HEK293 (cell line): ENCODE measurements around the gene HEMK1.

ENCODE experiments used
- CTCF ChIA-PET: fragments of 350-600 bp; formaldehyde crosslinking; extraction: SDS; loops from one replicate; lab custom pipeline; 2021; ENCODE audit warnings: antibody characterized with exemption; lab: Yijun Ruan, JAX
- POLR2A ChIA-PET: fragments of 300-600 bp; formaldehyde crosslinking; extraction: SDS; loops from one replicate; lab custom pipeline; 2020; ENCODE audit warnings: antibody characterized with exemption, inconsistent platforms; lab: Yijun Ruan, JAX
- H3K27ac ChIP-seq: fragments of 200-500 bp; sonication (Bioruptor generic); 2 replicates; pipeline ENCODE4 v1.5.1; 2014; ENCODE audit warnings: low read depth, low read length, control low read depth, inconsistent platforms; ENCODE audit errors: extremely low read depth
- H3K36me3 ChIP-seq, 2 experiments: fragments of 200-500 bp in 1 of 2; sonication (Bioruptor generic) in 1 of 2; 1 replicate in 1 of 2; 2 replicates in 1 of 2; pipeline ENCODE4 v1.5.1; 2014 to 2017; ENCODE audit warnings: inconsistent platforms in 2 of 2, low read length in 2 of 2; ENCODE audit not compliant: control insufficient read depth in 2 of 2, insufficient read depth in 1 of 2
- H3K4me1 ChIP-seq: fragments of 200-500 bp; sonication (Bioruptor generic); 2 replicates; pipeline ENCODE4 v1.5.1; 2014; ENCODE audit warnings: mild to moderate bottlenecking, low read length, inconsistent platforms; ENCODE audit not compliant: control insufficient read depth, insufficient read depth
- H3K4me3 ChIP-seq: 2 replicates; pipeline ENCODE4 v1.5.1; 2011; ENCODE audit warnings: low read depth, mild to moderate bottlenecking, control low read depth, low read length, moderate library complexity
- H3K9me3 ChIP-seq: fragments of 200-500 bp; sonication (Bioruptor generic); 2 replicates; pipeline ENCODE4 v1.5.1; 2014; ENCODE audit warnings: low read depth, low read length, inconsistent platforms; ENCODE audit not compliant: control insufficient read depth, insufficient read depth
- GFI1B ChIP-seq: fragments of 450-650 bp; formaldehyde crosslinking; IDR thresholded peaks from 2 replicates; pipeline ENCODE4 v1.5.1; 2016; ENCODE audit warnings: missing biosample characterization, missing genetic modification characterization
- IKZF3 ChIP-seq: fragments of 450-650 bp; IDR thresholded peaks from 2 replicates; pipeline ENCODE4 v1.5.0; 2018; ENCODE audit warnings: missing biosample characterization, mild to moderate bottlenecking, missing genetic modification characterization, moderate library complexity
- SP7 ChIP-seq: fragments of 450-650 bp; formaldehyde crosslinking; IDR thresholded peaks from 2 replicates; pipeline ENCODE4 v1.5.1; 2016; ENCODE audit warnings: missing biosample characterization, missing genetic modification characterization
- TCF7L2 ChIP-seq: IDR thresholded peaks from 2 replicates; pipeline ENCODE4 v1.6.1; 2011; ENCODE audit warnings: low read depth, mild to moderate bottlenecking, inconsistent platforms, low read length, moderate library complexity, borderline replicate concordance
- YY2 ChIP-seq: fragments of 450-650 bp; formaldehyde crosslinking; IDR thresholded peaks from 2 replicates; pipeline ENCODE4 v1.5.1; 2016; ENCODE audit warnings: missing biosample characterization, missing genetic modification characterization
- ZFHX2 ChIP-seq: fragments of 450-650 bp; formaldehyde crosslinking; conservative IDR thresholded peaks from 2 replicates; pipeline ENCODE4 v1.5.1; 2016; ENCODE audit warnings: missing biosample characterization, missing genetic modification characterization
- ZFP3 ChIP-seq: fragments of 450-650 bp; formaldehyde crosslinking; IDR thresholded peaks from 2 replicates; pipeline ENCODE4 v1.5.1; 2016; ENCODE audit warnings: low read depth, missing biosample characterization, missing genetic modification characterization
- ZNF146 ChIP-seq: fragments of 450-650 bp; formaldehyde crosslinking; IDR thresholded peaks from 2 replicates; pipeline ENCODE4 v1.5.1; 2016; ENCODE audit warnings: missing biosample characterization, missing genetic modification characterization
- ZNF16 ChIP-seq: fragments of 450-650 bp; formaldehyde crosslinking; IDR thresholded peaks from 2 replicates; pipeline ENCODE4 v1.5.1; 2016; ENCODE audit warnings: low read depth, missing biosample characterization, missing genetic modification characterization
- ZNF23 ChIP-seq: fragments of 450-650 bp; formaldehyde crosslinking; IDR thresholded peaks from 2 replicates; pipeline ENCODE4 v1.5.1; 2016; ENCODE audit warnings: missing biosample characterization, missing genetic modification characterization, borderline replicate concordance
- ZNF24 ChIP-seq: fragments of 450-650 bp; formaldehyde crosslinking; IDR thresholded peaks from 2 replicates; pipeline ENCODE4 v1.5.1; 2016; ENCODE audit warnings: missing biosample characterization, missing genetic modification characterization
- ZNF274 ChIP-seq, 2 experiments: fragments of 200-500 bp in 1 of 2; fragments of 450-650 bp in 1 of 2; sonication (Bioruptor generic) in 1 of 2; formaldehyde crosslinking in 1 of 2; IDR thresholded peaks; 2 replicates each; pipeline versions ENCODE4 v1.5.1 to v1.6.1; 2014 to 2016; ENCODE audit warnings: borderline replicate concordance in 1 of 2, inconsistent platforms in 1 of 2, low read length in 1 of 2, missing biosample characterization in 1 of 2, missing genetic modification characterization in 1 of 2
- ZNF341 ChIP-seq: fragments of 450-650 bp; formaldehyde crosslinking; IDR thresholded peaks from 2 replicates; pipeline ENCODE4; 2016; ENCODE audit warnings: low read depth, missing biosample characterization, missing genetic modification characterization
- ZNF416 ChIP-seq: fragments of 450-650 bp; formaldehyde crosslinking; IDR thresholded peaks from 2 replicates; pipeline ENCODE4 v1.5.1; 2016; ENCODE audit warnings: missing biosample characterization, missing genetic modification characterization
- ZNF423 ChIP-seq: fragments of 450-650 bp; formaldehyde crosslinking; IDR thresholded peaks from 2 replicates; pipeline ENCODE4 v1.5.1; 2016; ENCODE audit warnings: missing biosample characterization, missing genetic modification characterization
- ZNF433 ChIP-seq: fragments of 450-650 bp; formaldehyde crosslinking; IDR thresholded peaks from 2 replicates; pipeline ENCODE4 v1.5.1; 2016; ENCODE audit warnings: missing biosample characterization, missing genetic modification characterization, low read depth
- ZNF473 ChIP-seq: fragments of 450-650 bp; formaldehyde crosslinking; IDR thresholded peaks from 2 replicates; pipeline ENCODE4 v1.5.1; 2017; ENCODE audit warnings: missing biosample characterization, missing genetic modification characterization
- ZNF544 ChIP-seq: fragments of 450-650 bp; formaldehyde crosslinking; IDR thresholded peaks from 2 replicates; pipeline ENCODE4 v1.5.0; 2017; ENCODE audit warnings: missing biosample characterization, missing genetic modification characterization
- ZNF548 ChIP-seq: fragments of 450-650 bp; formaldehyde crosslinking; IDR thresholded peaks from 2 replicates; pipeline ENCODE4 v1.5.1; 2016; ENCODE audit warnings: missing biosample characterization, missing genetic modification characterization
- ZNF792 ChIP-seq: fragments of 450-650 bp; formaldehyde crosslinking; IDR thresholded peaks from 2 replicates; pipeline ENCODE4 v1.5.1; 2016; ENCODE audit warnings: missing biosample characterization, missing genetic modification characterization
- ZSCAN30 ChIP-seq: fragments of 450-650 bp; IDR thresholded peaks from 2 replicates; pipeline ENCODE4 v1.5.1; 2018; ENCODE audit warnings: missing biosample characterization, mild to moderate bottlenecking, missing genetic modification characterization, moderate library complexity
- TF ChIP-seq, protein P1 (sequence below): fragments of 450-650 bp; formaldehyde crosslinking; IDR thresholded peaks from 2 replicates; pipeline ENCODE4 v1.5.1; 2016; ENCODE audit warnings: missing biosample characterization, missing genetic modification characterization
- TF ChIP-seq, protein P2 (sequence below): fragments of 450-650 bp; formaldehyde crosslinking; IDR thresholded peaks from 2 replicates; pipeline ENCODE4 v1.5.1; 2017; ENCODE audit warnings: missing biosample characterization, missing genetic modification characterization
- TF ChIP-seq, protein P3 (sequence below): fragments of 450-650 bp; formaldehyde crosslinking; IDR thresholded peaks from 2 replicates; pipeline ENCODE4 v1.5.1; 2016; ENCODE audit warnings: missing biosample characterization, missing genetic modification characterization
- TF ChIP-seq, protein P4 (sequence below): sonication (generic); formaldehyde crosslinking; IDR thresholded peaks from 2 replicates; pipeline ENCODE4 v1.8.1; 2022; ENCODE audit warnings: mild to moderate bottlenecking, moderate library complexity, missing genetic modification reagents

Gene HEMK1

DNA sequence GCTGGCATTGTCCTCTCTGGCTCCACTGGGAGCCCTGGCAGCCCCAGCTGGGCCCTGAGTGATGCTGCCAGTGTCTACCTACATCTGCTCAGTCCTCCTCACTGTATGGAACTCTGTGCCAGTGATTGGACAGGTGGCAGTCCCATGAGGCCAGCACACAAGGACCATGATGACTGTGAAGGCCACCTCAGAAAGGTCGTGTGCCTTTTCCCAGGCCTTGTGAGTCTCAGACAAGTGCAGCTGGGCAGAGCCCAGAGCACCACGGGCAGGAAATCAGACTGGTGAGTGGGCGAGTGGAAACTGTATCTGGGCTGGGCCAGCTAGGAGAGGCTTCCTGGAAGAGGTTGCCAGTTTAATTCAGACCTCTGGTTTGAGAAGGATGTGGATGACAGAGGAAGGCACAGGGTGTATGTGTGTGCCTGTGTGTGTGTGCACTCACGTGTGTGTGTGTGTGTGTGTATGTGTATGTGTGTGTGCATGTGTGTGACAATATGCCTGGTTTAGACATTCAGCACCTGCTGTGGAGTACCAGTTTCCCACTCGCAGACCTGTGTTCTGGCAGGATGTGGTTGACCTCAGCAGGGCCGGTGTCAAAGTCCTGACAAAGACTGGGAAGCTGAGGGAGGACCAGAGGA lies 54.6 kb downstream of the HEMK1 start (continued):
- no peak for TF ChIP-seq TCF7L2
- TF ChIP-seq ZFHX2 (tag by site-specific recombination): peak; percentile 55
- TF ChIP-seq YY2: no peak
- TF ChIP-seq ZNF274 (IDR thresholded peaks at IDR 0.05; ENCODE audit: low read length): no peak
- TF ChIP-seq ZNF274 (tag by site-specific recombination; IDR thresholded peaks at IDR 0.05; ENCODE audit: borderline replicate concordance): no peak
- TF ChIP-seq, protein P1, sequence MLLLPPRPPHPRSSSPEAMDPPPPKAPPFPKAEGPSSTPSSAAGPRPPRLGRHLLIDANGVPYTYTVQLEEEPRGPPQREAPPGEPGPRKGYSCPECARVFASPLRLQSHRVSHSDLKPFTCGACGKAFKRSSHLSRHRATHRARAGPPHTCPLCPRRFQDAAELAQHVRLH (tag by site-specific recombination): no peak
- TF ChIP-seq, protein P2, sequence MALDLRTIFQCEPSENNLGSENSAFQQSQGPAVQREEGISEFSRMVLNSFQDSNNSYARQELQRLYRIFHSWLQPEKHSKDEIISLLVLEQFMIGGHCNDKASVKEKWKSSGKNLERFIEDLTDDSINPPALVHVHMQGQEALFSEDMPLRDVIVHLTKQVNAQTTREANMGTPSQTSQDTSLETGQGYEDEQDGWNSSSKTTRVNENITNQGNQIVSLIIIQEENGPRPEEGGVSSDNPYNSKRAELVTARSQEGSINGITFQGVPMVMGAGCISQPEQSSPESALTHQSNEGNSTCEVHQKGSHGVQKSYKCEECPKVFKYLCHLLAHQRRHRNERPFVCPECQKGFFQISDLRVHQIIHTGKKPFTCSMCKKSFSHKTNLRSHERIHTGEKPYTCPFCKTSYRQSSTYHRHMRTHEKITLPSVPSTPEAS (tag by site-specific recombination): peak; percentile 95
- TF ChIP-seq ZFP3 (tag by site-specific recombination): no peak
- no peak for TF ChIP-seq IKZF3 (tag by site-specific recombination)

DNA sequence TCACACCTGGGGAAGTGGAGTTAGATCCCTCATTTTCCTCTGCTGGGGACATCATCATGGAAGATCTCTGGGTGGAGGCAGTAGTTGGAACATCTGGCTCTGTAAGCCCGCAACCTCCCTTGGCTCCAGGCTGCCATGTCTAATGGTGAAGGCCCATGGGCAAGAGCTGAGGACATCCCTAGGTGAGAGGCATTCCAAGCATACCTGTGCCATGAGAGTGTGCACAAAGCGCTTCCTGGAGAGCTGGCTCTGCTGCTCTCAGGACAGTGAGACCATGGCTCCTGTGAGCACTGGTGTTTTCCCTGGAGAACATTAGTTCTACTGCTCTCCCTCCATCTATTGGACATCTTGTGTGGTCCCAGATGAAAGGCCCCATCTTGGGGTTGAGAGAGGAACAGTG lies 55.3 kb downstream of the HEMK1 start:
- POLR2A ChIA-PET: no interaction called here
- CTCF ChIA-PET: interaction anchor here (1.8 kb wide), 1 partner anchor 28 kb away, joined by 7 read pairs; no protein-coding TSS in a partner anchor
- no peaks in the 10 kb centered on the region for H3K4me1 ChIP-seq
- TF ChIP-seq ZNF423: no peak
- no peak for TF ChIP-seq ZNF473 (tag by site-specific recombination)
- no peak for TF ChIP-seq ZNF792
- TF ChIP-seq GFI1B (tag by site-specific recombination): no peak
- no peak for TF ChIP-seq SP7
- no peak for TF ChIP-seq ZNF23 (tag by site-specific recombination)
- TF ChIP-seq ZNF433 (tag by site-specific recombination): no peak
- no peak for TF ChIP-seq ZSCAN30 (tag by site-specific recombination)
- no peak for TF ChIP-seq ZNF24 (tag by site-specific recombination)
- TF ChIP-seq ZNF544: no peak
- no peak for TF ChIP-seq ZNF16
- H3K27ac ChIP-seq: no peak overlapping the region
- no peak overlapping the region for H3K4me3 ChIP-seq
- H3K9me3 ChIP-seq: no peaks in the 10 kb centered on the region
- peaks cover 0 to 34% of the 10 kb centered on the region in 2 experiments; a peak in 1 of 3 replicates for H3K36me3 ChIP-seq

DNA sequence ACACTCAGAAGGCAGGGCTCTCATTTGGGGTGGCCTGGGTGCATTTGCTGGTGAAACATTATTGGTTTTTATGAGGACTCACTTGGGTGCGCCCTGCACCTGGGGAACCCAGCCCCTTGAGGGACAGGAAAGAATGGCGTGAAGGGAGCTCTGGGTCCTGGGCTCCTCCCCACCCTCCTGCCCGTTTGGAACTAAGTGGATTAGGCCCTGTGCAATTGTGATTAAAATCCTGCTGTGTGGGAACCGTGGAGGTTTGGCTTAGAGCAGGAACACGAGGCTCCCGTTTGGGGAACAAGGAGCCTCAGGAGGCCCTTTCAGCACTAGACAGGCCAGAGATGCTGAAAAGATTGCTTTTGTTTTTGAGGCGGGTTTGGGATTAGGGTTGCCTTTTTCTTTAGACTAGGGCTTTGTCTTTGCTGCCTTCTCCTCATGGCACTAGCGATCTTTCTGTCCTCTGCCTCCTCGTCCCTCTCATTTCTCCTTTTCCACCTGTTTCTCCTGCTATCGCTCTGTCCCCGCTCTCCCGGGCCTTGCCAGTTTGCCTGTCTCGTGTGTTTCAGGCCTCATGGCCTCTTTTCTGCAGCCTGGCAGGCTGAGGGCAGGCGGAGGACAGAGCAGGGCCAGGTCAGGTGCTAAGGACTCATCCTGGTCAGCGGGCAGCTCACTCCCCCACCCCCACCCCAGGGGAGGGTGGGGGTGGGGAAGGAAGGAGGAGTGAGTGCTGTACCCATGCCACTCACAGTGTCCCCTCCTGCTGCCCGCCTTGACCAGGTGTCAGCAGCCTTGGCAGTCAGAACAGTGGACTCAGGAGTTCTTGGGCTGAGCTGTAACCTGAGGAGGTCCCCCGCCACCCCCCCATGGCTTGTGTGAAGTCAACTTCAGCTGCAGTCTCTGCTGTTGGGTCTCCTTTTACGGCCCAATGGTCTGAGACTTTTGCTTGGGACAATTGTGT lies 56.2 kb downstream of the HEMK1 start:
- Histone ChIP-seq H3K4me1 (no peaks in the 10 kb centered on the region), H3K4me3 (no peak overlapping the region), H3K36me3 (peaks cover 0 to 28% of the 10 kb centered on the region in 2 experiments; a peak in 1 of 3 replicates), H3K9me3 (no peaks in the 10 kb centered on the region), H3K27ac (no peak overlapping the region)
- ChIA-PET CTCF (interaction anchor here (0.5 to 1.8 kb wide), 5 partner anchors 9 to 806 kb away, joined by 3 to 7 read pairs (median 3); partner anchors contain the start of gene MAPKAPK3), POLR2A (no interaction called here)
- TF ChIP-seq, protein P3, sequence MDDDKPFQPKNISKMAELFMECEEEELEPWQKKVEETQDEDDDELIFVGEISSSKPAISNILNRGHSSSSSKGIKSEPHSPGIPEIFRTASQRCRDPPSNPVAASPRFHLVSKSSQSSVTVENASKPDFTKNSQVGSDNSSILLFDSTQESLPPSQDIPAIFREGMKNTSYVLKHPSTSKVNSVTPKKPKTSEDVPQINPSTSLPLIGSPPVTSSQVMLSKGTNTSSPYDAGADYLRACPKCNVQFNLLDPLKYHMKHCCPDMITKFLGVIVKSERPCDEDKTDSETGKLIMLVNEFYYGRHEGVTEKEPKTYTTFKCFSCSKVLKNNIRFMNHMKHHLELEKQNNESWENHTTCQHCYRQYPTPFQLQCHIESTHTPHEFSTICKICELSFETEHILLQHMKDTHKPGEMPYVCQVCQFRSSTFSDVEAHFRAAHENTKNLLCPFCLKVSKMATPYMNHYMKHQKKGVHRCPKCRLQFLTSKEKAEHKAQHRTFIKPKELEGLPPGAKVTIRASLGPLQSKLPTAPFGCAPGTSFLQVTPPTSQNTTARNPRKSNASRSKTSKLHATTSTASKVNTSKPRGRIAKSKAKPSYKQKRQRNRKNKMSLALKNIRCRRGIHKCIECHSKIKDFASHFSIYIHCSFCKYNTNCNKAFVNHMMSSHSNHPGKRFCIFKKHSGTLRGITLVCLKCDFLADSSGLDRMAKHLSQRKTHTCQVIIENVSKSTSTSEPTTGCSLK (tag by site-specific recombination): no peak
- no peak for TF ChIP-seq ZNF146 (tag by site-specific recombination)
- no peak for TF ChIP-seq ZNF548 (tag by site-specific recombination)
- no peak for TF ChIP-seq YY2
- TF ChIP-seq ZNF341 (tag by site-specific recombination): no peak
- TF ChIP-seq, protein P4, sequence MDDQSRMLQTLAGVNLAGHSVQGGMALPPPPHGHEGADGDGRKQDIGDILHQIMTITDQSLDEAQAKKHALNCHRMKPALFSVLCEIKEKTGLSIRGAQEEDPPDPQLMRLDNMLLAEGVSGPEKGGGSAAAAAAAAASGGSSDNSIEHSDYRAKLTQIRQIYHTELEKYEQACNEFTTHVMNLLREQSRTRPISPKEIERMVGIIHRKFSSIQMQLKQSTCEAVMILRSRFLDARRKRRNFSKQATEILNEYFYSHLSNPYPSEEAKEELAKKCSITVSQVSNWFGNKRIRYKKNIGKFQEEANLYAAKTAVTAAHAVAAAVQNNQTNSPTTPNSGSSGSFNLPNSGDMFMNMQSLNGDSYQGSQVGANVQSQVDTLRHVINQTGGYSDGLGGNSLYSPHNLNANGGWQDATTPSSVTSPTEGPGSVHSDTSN (CRISPR knock-in tag): no peak
- TF ChIP-seq GFI1B (tag by site-specific recombination): no peak
- no peak for TF ChIP-seq ZNF416 (tag by site-specific recombination)
